Mesenchymal stem cell (in vitro differentiated cells and primary cell): ENCODE measurements around the gene ATG4B.
A peak's percentile ranks its signal among the peaks of the same experiment; 100 is the strongest.

ENCODE experiments used
- DNase-seq: peaks from one replicate; pipeline ENCODE4 v3.0.0-alpha.2; 2013
- H2AFZ ChIP-seq: one replicate; pipeline ENCODE4 v1.6.1; 2013; ENCODE audit warnings: low read depth, mild to moderate bottlenecking, control low read depth, inconsistent platforms, low read length, moderate library complexity
- H2AK5ac ChIP-seq: 2 replicates; pipeline ENCODE4 v1.6.1; 2013; ENCODE audit warnings: low read length, moderate library complexity, mild to moderate bottlenecking, inconsistent platforms; ENCODE audit not compliant: severe bottlenecking
- H2BK120ac ChIP-seq: one replicate; pipeline ENCODE4 v1.6.1; 2013; ENCODE audit warnings: low read depth, mild to moderate bottlenecking, inconsistent platforms, low read length, moderate library complexity
- H2BK12ac ChIP-seq, 2 experiments: one replicate each; pipeline ENCODE4 v1.6.1; 2013; ENCODE audit warnings: inconsistent platforms in 2 of 2, low read length in 2 of 2, mild to moderate bottlenecking in 2 of 2, moderate library complexity in 2 of 2, control low read depth in 1 of 2
- H2BK15ac ChIP-seq: one replicate; pipeline ENCODE4 v1.6.1; 2013; ENCODE audit warnings: mild to moderate bottlenecking, low read depth, inconsistent platforms; ENCODE audit not compliant: poor library complexity, severe bottlenecking
- H2BK5ac ChIP-seq: 2 replicates; pipeline ENCODE4 v1.6.1; 2013; ENCODE audit warnings: low read depth, mild to moderate bottlenecking, low read length, control low read depth, inconsistent platforms; ENCODE audit not compliant: poor library complexity, severe bottlenecking
- H3K14ac ChIP-seq, 2 experiments: one replicate each; pipeline ENCODE4 v1.6.1; 2013; ENCODE audit warnings: inconsistent platforms in 2 of 2, low read length in 2 of 2, control low read depth in 1 of 2, mild to moderate bottlenecking in 1 of 2, moderate library complexity in 1 of 2
- H3K18ac ChIP-seq, 2 experiments: one replicate each; pipeline ENCODE4 v1.6.1; 2013; ENCODE audit warnings: inconsistent platforms in 2 of 2, low read length in 2 of 2, control low read depth in 1 of 2, low read depth in 1 of 2, mild to moderate bottlenecking in 1 of 2
- H3K23ac ChIP-seq, 2 experiments: one replicate each; pipeline ENCODE4 v1.6.1; 2013; ENCODE audit warnings: inconsistent platforms in 2 of 2, low read length in 2 of 2, mild to moderate bottlenecking in 2 of 2, moderate library complexity in 2 of 2, control low read depth in 1 of 2
- H3K27ac ChIP-seq: 2 replicates; pipeline ENCODE4 v1.5.1; 2013; ENCODE audit warnings: mild to moderate bottlenecking, moderate library complexity, low read length, control low read depth, inconsistent platforms; ENCODE audit not compliant: poor library complexity, severe bottlenecking
- H3K27me3 ChIP-seq, 2 experiments: 2 replicates each; pipeline versions ENCODE4 v1.6.1 to v1.7.0; 2013; ENCODE audit warnings: low read length in 2 of 2, mild to moderate bottlenecking in 2 of 2, moderate library complexity in 2 of 2, control low read depth in 1 of 2, inconsistent platforms in 1 of 2; ENCODE audit not compliant: control insufficient read depth in 1 of 2, insufficient read depth in 1 of 2
- H3K36me3 ChIP-seq, 2 experiments: 2 replicates each; pipeline versions ENCODE4 v1.6.1 to v1.7.0; 2013; ENCODE audit warnings: low read length in 2 of 2, control low read depth in 1 of 2, inconsistent platforms in 1 of 2, low read depth in 1 of 2, mild to moderate bottlenecking in 1 of 2; ENCODE audit not compliant: insufficient read depth in 2 of 2, control insufficient read depth in 1 of 2
- H3K4ac ChIP-seq, 2 experiments: one replicate each; pipeline ENCODE4 v1.6.1; 2013; ENCODE audit warnings: inconsistent platforms in 2 of 2, low read length in 2 of 2, mild to moderate bottlenecking in 2 of 2, moderate library complexity in 2 of 2, control low read depth in 1 of 2, low read depth in 1 of 2
- H3K4me1 ChIP-seq: 2 replicates; pipeline ENCODE4 v1.6.1; 2013; ENCODE audit warnings: low read depth, low read length, control low read depth; ENCODE audit not compliant: control insufficient read depth, insufficient read depth
- H3K4me2 ChIP-seq: 2 replicates; pipeline ENCODE4 v1.6.1; 2013; ENCODE audit warnings: low read length, mild to moderate bottlenecking, inconsistent platforms; ENCODE audit not compliant: poor library complexity, severe bottlenecking
- H3K4me3 ChIP-seq, 2 experiments: 2 replicates each; pipeline versions ENCODE4 v1.5.1 to v1.7.0; 2013; ENCODE audit warnings: low read length in 2 of 2, mild to moderate bottlenecking in 2 of 2, control low read depth in 1 of 2, low read depth in 1 of 2; ENCODE audit not compliant: insufficient read depth in 1 of 2
- H3K79me1 ChIP-seq: replicated peaks from 2 replicates; pipeline ENCODE4 v1.6.1; 2013; ENCODE audit warnings: mild to moderate bottlenecking, control low read depth, low read length, inconsistent platforms; ENCODE audit not compliant: poor library complexity, severe bottlenecking
- H3K9ac ChIP-seq: 2 replicates; pipeline ENCODE4 v1.7.0; 2013; ENCODE audit warnings: mild to moderate bottlenecking, low read length, moderate library complexity
- H3K9me3 ChIP-seq: 2 replicates; pipeline ENCODE4 v1.7.0; 2013; ENCODE audit warnings: mild to moderate bottlenecking, low read length; ENCODE audit not compliant: control insufficient read depth
- H4K8ac ChIP-seq: one replicate; pipeline ENCODE4 v1.6.1; 2013; ENCODE audit warnings: inconsistent platforms, mild to moderate bottlenecking, low read length, moderate library complexity
- H4K91ac ChIP-seq: one replicate; pipeline ENCODE4 v1.6.1; 2013; ENCODE audit warnings: mild to moderate bottlenecking, low read length, inconsistent platforms
- WGBS: methylation state at CpG from one replicate; pipeline ENCODE4 v1.1.7; 2013; ENCODE audit warnings: mixed read lengths; 5-methylcytosine and 5-hydroxymethylcytosine counted together

ATG4B gene

DNA sequence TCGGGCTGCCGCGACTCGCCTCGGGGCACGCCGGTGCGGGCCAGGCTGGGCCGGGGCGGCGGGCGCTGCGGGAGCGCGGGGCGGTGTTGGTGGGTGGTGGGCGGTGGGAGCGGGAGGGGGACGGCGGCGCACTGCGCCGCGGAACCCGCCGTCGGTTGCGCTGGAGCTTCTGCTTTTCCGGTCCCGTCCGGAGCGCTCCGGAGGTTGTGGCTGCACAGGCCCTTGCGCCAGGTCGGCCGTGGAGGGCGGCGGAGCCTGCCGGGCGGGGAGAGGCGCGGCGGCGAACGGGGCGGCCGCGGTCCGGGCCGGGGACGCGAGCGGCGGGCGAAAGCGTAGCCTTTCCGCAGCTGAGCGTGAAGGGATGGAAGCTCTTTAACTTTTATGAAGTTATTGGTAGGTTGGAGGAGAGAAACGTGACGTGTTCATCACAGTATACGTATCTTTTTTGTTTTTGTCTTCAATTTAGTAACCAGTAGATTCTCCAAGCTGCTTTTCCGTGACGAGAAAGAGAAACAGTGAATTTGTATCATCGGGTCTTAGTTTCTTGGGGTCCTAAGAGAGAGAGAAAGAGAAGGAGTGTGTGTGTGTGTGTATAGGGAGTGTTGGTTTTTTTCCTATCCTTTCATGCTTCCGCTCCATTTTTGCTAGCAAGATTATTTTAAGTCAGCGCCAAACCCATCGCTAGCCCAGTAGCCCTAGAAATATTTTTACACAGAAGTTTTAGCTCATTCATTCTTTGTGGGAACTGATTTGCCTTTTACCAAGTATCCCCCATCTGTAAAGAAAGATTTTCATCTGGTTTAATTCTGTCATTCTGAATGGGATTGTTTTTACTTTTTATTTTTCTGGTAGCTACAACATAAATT is 535 bp downstream of the ATG4B start:
- Histone ChIP-seq H2BK120ac (peak overlapping the region; percentile 37), H3K4ac (peak overlapping the region; percentile 71 to 79), H2BK15ac (peak overlapping the region; percentile 54), H4K8ac (peak overlapping the region; percentile 78), H3K9ac (peak overlapping the region; percentile 98), H3K4me2 (peak overlapping the region; percentile 68), H4K91ac (no peak overlapping the region), H2BK12ac (no peak overlapping the region), H3K4me1 (peaks cover 22% of the 10 kb centered on the region), H3K36me3 (peaks cover 17 to 19% of the 10 kb centered on the region in 2 experiments), H2AK5ac (no peak overlapping the region), H3K79me1 (peaks cover 10% of the 10 kb centered on the region), H3K14ac (peak overlapping the region in 1 of 2 experiments; percentile 96), H3K23ac (no peak overlapping the region), H3K18ac (peak overlapping the region in 1 of 2 experiments; percentile 74), H3K27me3 (no peaks in the 10 kb centered on the region), H3K27ac (no peak overlapping the region), H3K9me3 (no peaks in the 10 kb centered on the region), H2BK5ac (no peak overlapping the region), H3K4me3 (peak overlapping the region; percentile 90 to 100), H2AFZ (peak overlapping the region; percentile 96)
- 1% methylated on average over 41 of the region's 67 CpGs for WGBS
- DNase-seq: peak; percentile 46

DNA sequence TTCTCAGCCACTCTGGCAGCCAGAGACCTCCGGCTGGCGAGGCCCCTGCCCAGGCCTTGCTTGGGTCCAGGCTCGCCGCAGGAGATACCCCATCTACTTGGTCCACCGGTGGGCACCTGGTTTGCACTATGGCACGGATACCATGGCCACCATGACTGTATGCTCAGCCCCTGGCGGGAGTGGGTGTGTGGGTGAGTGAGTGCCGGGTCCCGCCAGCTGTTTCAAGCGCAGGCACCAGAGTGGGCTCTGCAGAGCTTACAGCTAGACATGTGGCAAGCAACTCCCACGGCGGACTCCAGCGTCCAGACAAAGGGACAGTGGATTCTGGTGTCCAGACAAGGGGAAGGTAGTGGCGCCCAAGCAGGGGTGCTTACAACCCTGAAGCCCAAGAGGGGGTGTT is 1.4 kb downstream of the ATG4B start:
- Histone ChIP-seq H3K9me3 (no peaks in the 10 kb centered on the region), H4K8ac (no peak overlapping the region), H4K91ac (no peak overlapping the region), H3K4me1 (peaks cover 20% of the 10 kb centered on the region), H3K9ac (peak overlapping the region; percentile 98), H3K27ac (no peak overlapping the region), H2AFZ (no peak overlapping the region), H3K4ac (no peak overlapping the region), H2BK12ac (no peak overlapping the region), H3K4me2 (peak overlapping the region; percentile 13), H3K79me1 (peaks cover 3% of the 10 kb centered on the region), H2BK15ac (no peak overlapping the region), H3K4me3 (peak overlapping the region in 1 of 2 experiments; percentile 90), H3K27me3 (no peaks in the 10 kb centered on the region), H2BK120ac (no peak overlapping the region), H2BK5ac (no peak overlapping the region), H3K36me3 (peaks cover 10% of the 10 kb centered on the region in 2 experiments), H3K23ac (no peak overlapping the region), H3K14ac (no peak overlapping the region), H2AK5ac (no peak overlapping the region), H3K18ac (no peak overlapping the region)
- no peak for DNase-seq
- 96% methylated on average over 14 of the region's 14 CpGs for WGBS

DNA sequence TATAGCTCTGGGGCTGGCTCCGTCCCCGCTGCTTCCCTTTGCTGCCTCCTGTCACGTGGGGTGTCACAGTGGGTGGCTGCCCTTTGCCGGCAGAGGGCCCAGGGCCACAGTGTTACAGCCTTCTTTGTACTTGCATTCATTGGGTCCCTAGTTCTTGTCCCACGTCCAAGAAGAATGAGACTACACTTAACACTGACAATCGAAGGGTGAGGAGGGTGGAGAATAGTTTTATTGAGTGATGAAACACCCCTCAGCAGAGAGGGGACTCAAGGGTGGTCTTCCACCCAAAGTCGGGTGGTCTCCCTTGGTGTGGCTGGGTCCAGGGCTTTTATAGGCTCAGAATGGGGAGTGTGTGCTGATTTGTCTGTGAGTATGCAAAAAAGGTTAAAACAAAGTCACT is 1.9 kb downstream of the ATG4B start:
- Histone ChIP-seq H3K4me2 (peak overlapping the region; percentile 38), H2BK15ac (no peak overlapping the region), H2BK5ac (no peak overlapping the region), H3K4me3 (peak overlapping the region in 1 of 2 experiments; percentile 90), H3K36me3 (peaks cover 6 to 14% of the 10 kb centered on the region in 2 experiments), H3K14ac (no peak overlapping the region), H3K23ac (no peak overlapping the region), H3K9ac (peak overlapping the region; percentile 98), H2AFZ (no peak overlapping the region), H3K27me3 (no peaks in the 10 kb centered on the region), H3K27ac (no peak overlapping the region), H4K8ac (peak overlapping the region; percentile 59), H3K4ac (no peak overlapping the region), H4K91ac (no peak overlapping the region), H2BK12ac (no peak overlapping the region), H2BK120ac (no peak overlapping the region), H3K18ac (no peak overlapping the region), H2AK5ac (no peak overlapping the region), H3K9me3 (no peaks in the 10 kb centered on the region), H3K4me1 (peaks cover 19% of the 10 kb centered on the region), H3K79me1 (peaks cover 3% of the 10 kb centered on the region)
- no peak for DNase-seq
- WGBS: 76% methylated on average over 7 of the region's 7 CpGs

DNA sequence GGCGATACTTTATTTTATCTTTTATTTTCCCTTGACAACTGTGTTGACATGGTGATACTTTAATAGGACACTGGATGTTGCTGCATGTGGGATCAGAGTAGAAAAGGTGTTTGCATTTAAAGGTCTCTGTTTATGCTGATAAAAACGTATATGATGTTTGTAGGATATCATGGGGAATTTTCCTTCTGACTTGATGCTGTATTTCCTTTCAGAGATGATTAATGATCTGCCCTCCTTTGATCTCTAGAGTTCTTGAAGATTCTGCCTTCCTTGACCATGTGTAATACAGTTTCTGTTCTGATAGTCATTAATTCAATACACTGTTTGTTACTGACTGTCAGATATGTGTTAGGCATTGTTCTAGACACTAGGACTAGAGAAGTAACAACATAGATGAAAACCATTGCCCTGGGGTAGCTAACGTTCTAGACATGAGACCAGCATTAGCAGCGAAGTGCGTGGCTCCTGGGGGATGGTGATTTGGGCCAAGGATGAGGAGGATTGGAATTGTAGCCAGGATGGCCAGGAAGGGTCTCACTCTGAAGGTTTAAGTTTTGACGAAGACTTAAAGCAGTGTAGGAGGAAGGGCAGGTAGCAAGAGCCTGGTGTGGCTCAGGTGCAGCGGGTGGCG is 2.8 kb downstream of the ATG4B start:
- Histone ChIP-seq H3K14ac (no peak overlapping the region), H3K27ac (no peak overlapping the region), H3K9me3 (no peaks in the 10 kb centered on the region), H2BK5ac (no peak overlapping the region), H4K8ac (no peak overlapping the region), H3K79me1 (peaks cover 5% of the 10 kb centered on the region), H2AK5ac (no peak overlapping the region), H3K4ac (no peak overlapping the region), H3K4me1 (peaks cover 15% of the 10 kb centered on the region), H4K91ac (no peak overlapping the region), H3K18ac (no peak overlapping the region), H3K27me3 (no peaks in the 10 kb centered on the region), H3K4me2 (no peak overlapping the region), H2BK15ac (no peak overlapping the region), H3K36me3 (peaks cover 4 to 21% of the 10 kb centered on the region in 2 experiments), H2AFZ (no peak overlapping the region), H2BK12ac (no peak overlapping the region), H3K23ac (no peak overlapping the region), H2BK120ac (no peak overlapping the region), H3K9ac (no peak overlapping the region), H3K4me3 (no peak overlapping the region)
- no peak for DNase-seq
- 93% methylated on average over 8 of the region's 8 CpGs for WGBS
